HCT116 (cell line): ENCODE measurements around the gene DEPDC1B. TPM values are rescaled to one million over a fixed set of nuclear protein-coding genes. Genes with fewer than 3 reads are reported as not detected.

Experiments used
- ATAC-seq: fragments of 200-7000 bp; cut with Tn5 transposase; 2 replicates; pipeline ENCODE4 v1.9.1; 2020; ENCODE audit warnings: mild to moderate bottlenecking, moderate library complexity
- BruUV-seq: library from RNA; stranded (reverse); fragments of 400-500 nt; replicated peaks from 2 replicates; lab custom pipeline; 2021; lab: Mats Ljungman, UMichigan
- CTCF ChIA-PET: fragments of 300-600 bp; sonication (Branson Sonifier 250); formaldehyde crosslinking; loops from one replicate; lab custom pipeline; 2021; ENCODE audit warnings: antibody characterized with exemption; lab: Charles Lee
- POLR2A ChIA-PET: fragments of 300-600, 350-600 bp; sonication (Branson Sonifier 250); formaldehyde crosslinking; loops from one replicate; lab custom pipeline; 2021; ENCODE audit warnings: antibody characterized with exemption; lab: Charles Lee
- RAD21 ChIA-PET, 2 experiments: fragments of 300-600 bp; sonication (Branson Sonifier 250); formaldehyde crosslinking; loops; one replicate each; lab custom pipeline; 2023; ENCODE audit warnings: low total read pairs in 2 of 2; ENCODE audit not compliant: uncharacterized antibody in 2 of 2, unreplicated experiment in 2 of 2, low non-redundant PET in 1 of 2; lab: Charles Lee
- DNase-seq: peaks from one replicate; pipeline ENCODE4 v3.0.0-alpha.2; 2010; ENCODE audit warnings: low read depth, low spot score
- H2AFZ ChIP-seq: fragments of 200-600 bp; shearing (Covaris generic), sonication (generic); 2 replicates; pipeline ENCODE4 v1.6.1; 2017; ENCODE audit warnings: low read depth, mixed run types, mixed read lengths, antibody characterized with exemption, low read length; ENCODE audit not compliant: poor library complexity, severe bottlenecking
- H3K27ac ChIP-seq: 2 replicates; pipeline ENCODE4 v1.5.1; 2012; ENCODE audit warnings: low read depth, low read length
- H3K27me3 ChIP-seq: fragments of 200-600 bp; sonication (generic); 2 replicates; pipeline ENCODE4 v1.6.1; 2016; ENCODE audit warnings: mixed run types, low read length, mixed read lengths; ENCODE audit not compliant: insufficient read depth
- H3K36me3 ChIP-seq, 2 experiments: fragments of 200-500 bp in 1 of 2; fragments of 200-600 bp in 1 of 2; sonication (Bioruptor generic) in 1 of 2; sonication (generic) in 1 of 2; 2 replicates each; pipeline versions ENCODE4 v1.5.1 to v1.6.1; 2014 to 2016; ENCODE audit warnings: low read length in 2 of 2, inconsistent platforms in 1 of 2, mixed read lengths in 1 of 2, mixed run types in 1 of 2; ENCODE audit not compliant: insufficient read depth in 2 of 2, control insufficient read depth in 1 of 2
- H3K4me1 ChIP-seq, 2 experiments: fragments of 200-600 bp in 1 of 2; sonication (generic) in 1 of 2; 2 replicates each; pipeline versions ENCODE4 v1.5.1 to v1.6.1; 2012 to 2017; ENCODE audit warnings: low read length in 2 of 2, inconsistent platforms in 1 of 2, mild to moderate bottlenecking in 1 of 2, mixed read lengths in 1 of 2, mixed run types in 1 of 2, moderate library complexity in 1 of 2; ENCODE audit not compliant: insufficient read depth in 2 of 2, control insufficient read depth in 1 of 2
- H3K4me2 ChIP-seq: fragments of 200-600 bp; sonication (generic); 2 replicates; pipeline ENCODE4 v1.6.1; 2017; ENCODE audit warnings: mixed run types, low read length, mixed read lengths
- H3K4me3 ChIP-seq, 2 experiments: fragments of 200-600 bp in 1 of 2; sonication (generic) in 1 of 2; replicated peaks in 1 of 2; 2 replicates each; pipeline ENCODE4 v1.5.1; 2011 to 2016; ENCODE audit warnings: low read length in 2 of 2, control low read depth in 1 of 2, low read depth in 1 of 2, mild to moderate bottlenecking in 1 of 2, mixed read lengths in 1 of 2, mixed run types in 1 of 2
- H3K79me2 ChIP-seq: fragments of 200-600 bp; sonication (generic); 2 replicates; pipeline ENCODE4 v1.6.1; 2017; ENCODE audit warnings: mild to moderate bottlenecking, mixed run types, low read length, moderate library complexity, mixed read lengths; ENCODE audit not compliant: insufficient read depth
- H3K9ac ChIP-seq: fragments of 200-600 bp; sonication (generic); 2 replicates; pipeline ENCODE4 v1.6.1; 2016; ENCODE audit warnings: low read length, mixed read lengths
- H3K9me2 ChIP-seq: fragments of 200-600 bp; sonication (generic), shearing (Covaris generic); 2 replicates; pipeline ENCODE4 v1.6.1; 2017; ENCODE audit warnings: mixed run types, mild to moderate bottlenecking, moderate library complexity; ENCODE audit not compliant: insufficient read depth
- H3K9me3 ChIP-seq, 2 experiments: fragments of 200-500 bp in 1 of 2; fragments of 200-600 bp in 1 of 2; sonication (Bioruptor generic) in 1 of 2; sonication (generic) in 1 of 2; 2 replicates each; pipeline ENCODE4 v1.6.1; 2014 to 2017; ENCODE audit warnings: low read length in 2 of 2, mixed read lengths in 2 of 2, inconsistent platforms in 1 of 2, low read depth in 1 of 2, mild to moderate bottlenecking in 1 of 2, mixed run types in 1 of 2, moderate library complexity in 1 of 2; ENCODE audit not compliant: control insufficient read depth in 1 of 2, insufficient read depth in 1 of 2
- H4K20me1 ChIP-seq: fragments of 200-600 bp; sonication (generic), shearing (Covaris generic); 2 replicates; pipeline ENCODE4 v1.6.1; 2017; ENCODE audit warnings: mixed run types, mild to moderate bottlenecking, moderate library complexity; ENCODE audit not compliant: insufficient read depth
- CBX3 ChIP-seq: IDR thresholded peaks from 2 replicates; pipeline ENCODE4 v1.6.1; 2012; ENCODE audit warnings: low read depth
- CEBPB ChIP-seq: IDR thresholded peaks from 2 replicates; pipeline ENCODE4 v1.6.1; 2012; ENCODE audit warnings: low read depth
- EGR1 ChIP-seq: IDR thresholded peaks from 2 replicates; pipeline ENCODE4 v1.6.1; 2012; ENCODE audit warnings: low read depth
- ELF1 ChIP-seq: IDR thresholded peaks from 2 replicates; pipeline ENCODE4 v1.6.1; 2012; ENCODE audit warnings: low read depth, borderline replicate concordance
- FOSL1 ChIP-seq: IDR thresholded peaks from 2 replicates; pipeline ENCODE4 v1.6.1; 2012; ENCODE audit warnings: low read depth
- POLR2AphosphoS5 ChIP-seq: IDR thresholded peaks from 2 replicates; pipeline ENCODE4 v1.6.1; 2011; ENCODE audit warnings: mild to moderate bottlenecking, low read depth, low read length, moderate library complexity
- RAD21 ChIP-seq: IDR thresholded peaks from 2 replicates; pipeline ENCODE4 v1.6.1; 2012; ENCODE audit warnings: low read depth, mild to moderate bottlenecking
- SIN3A ChIP-seq: IDR thresholded peaks from 2 replicates; pipeline ENCODE4 v1.6.1; 2012; ENCODE audit warnings: low read depth
- TCF7L2 ChIP-seq: IDR thresholded peaks from 2 replicates; pipeline ENCODE4 v1.7.0; 2011; ENCODE audit warnings: borderline replicate concordance, inconsistent platforms; ENCODE audit not compliant: insufficient read depth, insufficient read length; ENCODE audit errors: extremely low read depth
- ZFX ChIP-seq: fragments of 450-650 bp; IDR thresholded peaks from 2 replicates; pipeline ENCODE4 v1.6.1; 2017
- intact Hi-C: fragments of 100-400 bp; cut with micrococcal nuclease; formaldehyde crosslinking; loops from 2 replicates; pipeline ENCODE4 v1.10.0; 2022
- total RNA-seq: library from RNA; stranded (reverse); gene quantifications from one replicate; pipeline ENCODE4 v1.2.1, GENCODE V29; 2021; ENCODE audit not compliant: unreplicated experiment
- TF ChIP-seq, protein P1 (sequence below): IDR thresholded peaks from 2 replicates; pipeline ENCODE4 v1.6.1; 2011; ENCODE audit warnings: mild to moderate bottlenecking, low read length, moderate library complexity; ENCODE audit not compliant: insufficient replicate concordance; ENCODE audit errors: extremely low read depth
- TF ChIP-seq, protein P2 (sequence below), 3 experiments: fragments of 200-600 bp in 1 of 3; sonication (generic) in 1 of 3; IDR thresholded peaks in 2 of 3; conservative IDR thresholded peaks in 1 of 3; 2 replicates each; pipeline ENCODE4 v1.5.1; 2012 to 2017; ENCODE audit warnings: low read depth in 2 of 3, low read length in 2 of 3, antibody characterized with exemption in 1 of 3, borderline replicate concordance in 1 of 3, control low read depth in 1 of 3, mild to moderate bottlenecking in 1 of 3, mixed read lengths in 1 of 3, mixed run types in 1 of 3, moderate library complexity in 1 of 3; ENCODE audit not compliant: insufficient read depth in 1 of 3
- TF ChIP-seq, protein P3 (sequence below): IDR thresholded peaks from 2 replicates; pipeline ENCODE4 v1.6.1; 2012

DEPDC1B gene
- total RNA-seq, 1 experiment from 2014 or later, result 39.7 TPM

DNA sequence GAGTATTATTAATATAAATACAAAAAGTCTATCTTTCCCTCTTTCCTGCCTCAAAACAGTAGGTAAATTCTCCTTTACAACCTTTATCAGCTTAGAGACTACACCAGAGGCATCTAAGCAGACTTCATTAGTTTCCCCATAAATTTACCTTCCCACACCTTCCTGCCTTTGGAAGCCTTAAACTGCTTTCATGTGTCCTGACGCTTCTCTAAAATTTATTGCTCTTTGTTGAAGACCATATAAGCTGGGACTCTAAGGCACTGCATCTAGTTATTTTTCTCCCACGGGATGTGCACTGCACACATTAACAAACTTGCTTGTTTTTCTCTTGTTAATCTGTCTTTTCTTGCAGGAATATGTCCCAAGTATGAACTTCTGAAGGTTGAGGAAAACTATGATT lies 51.8 kb downstream of the DEPDC1B start:
- peaks cover 0 to 11% of the 10 kb centered on the region in 2 experiments; a peak in 3 of 4 replicates for H3K36me3 ChIP-seq
- no peaks in the 10 kb centered on the region for H4K20me1 ChIP-seq
- ATAC-seq (no peak), DNase-seq (no peak)
- H3K4me1 ChIP-seq, result peaks cover 0 to 8% of the 10 kb centered on the region in 2 experiments; a peak in 2 of 4 replicates
- no peak overlapping the region for H3K27ac ChIP-seq
- no peak overlapping the region for H3K4me3 ChIP-seq
- BruUV-seq, result no TSS peak
- H3K4me2 ChIP-seq, result no peak overlapping the region
- ChIA-PET POLR2A (no interaction called here), CTCF (no interaction called here), RAD21 (no interaction called here)
- intact Hi-C loops, result no loop called here
- no peaks in the 10 kb centered on the region for H3K27me3 ChIP-seq
- TF ChIP-seq POLR2AphosphoS5 (no peak), EGR1 (no peak), ZFX (no peak), SIN3A (no peak), FOSL1 (no peak), CEBPB (no peak), RAD21 (no peak), TCF7L2 (no peak), CBX3 (no peak), ELF1 (no peak)
- TF ChIP-seq, protein P1, sequence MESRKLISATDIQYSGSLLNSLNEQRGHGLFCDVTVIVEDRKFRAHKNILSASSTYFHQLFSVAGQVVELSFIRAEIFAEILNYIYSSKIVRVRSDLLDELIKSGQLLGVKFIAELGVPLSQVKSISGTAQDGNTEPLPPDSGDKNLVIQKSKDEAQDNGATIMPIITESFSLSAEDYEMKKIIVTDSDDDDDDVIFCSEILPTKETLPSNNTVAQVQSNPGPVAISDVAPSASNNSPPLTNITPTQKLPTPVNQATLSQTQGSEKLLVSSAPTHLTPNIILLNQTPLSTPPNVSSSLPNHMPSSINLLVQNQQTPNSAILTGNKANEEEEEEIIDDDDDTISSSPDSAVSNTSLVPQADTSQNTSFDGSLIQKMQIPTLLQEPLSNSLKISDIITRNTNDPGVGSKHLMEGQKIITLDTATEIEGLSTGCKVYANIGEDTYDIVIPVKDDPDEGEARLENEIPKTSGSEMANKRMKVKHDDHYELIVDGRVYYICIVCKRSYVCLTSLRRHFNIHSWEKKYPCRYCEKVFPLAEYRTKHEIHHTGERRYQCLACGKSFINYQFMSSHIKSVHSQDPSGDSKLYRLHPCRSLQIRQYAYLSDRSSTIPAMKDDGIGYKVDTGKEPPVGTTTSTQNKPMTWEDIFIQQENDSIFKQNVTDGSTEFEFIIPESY, result no peak
- TF ChIP-seq, protein P2, sequence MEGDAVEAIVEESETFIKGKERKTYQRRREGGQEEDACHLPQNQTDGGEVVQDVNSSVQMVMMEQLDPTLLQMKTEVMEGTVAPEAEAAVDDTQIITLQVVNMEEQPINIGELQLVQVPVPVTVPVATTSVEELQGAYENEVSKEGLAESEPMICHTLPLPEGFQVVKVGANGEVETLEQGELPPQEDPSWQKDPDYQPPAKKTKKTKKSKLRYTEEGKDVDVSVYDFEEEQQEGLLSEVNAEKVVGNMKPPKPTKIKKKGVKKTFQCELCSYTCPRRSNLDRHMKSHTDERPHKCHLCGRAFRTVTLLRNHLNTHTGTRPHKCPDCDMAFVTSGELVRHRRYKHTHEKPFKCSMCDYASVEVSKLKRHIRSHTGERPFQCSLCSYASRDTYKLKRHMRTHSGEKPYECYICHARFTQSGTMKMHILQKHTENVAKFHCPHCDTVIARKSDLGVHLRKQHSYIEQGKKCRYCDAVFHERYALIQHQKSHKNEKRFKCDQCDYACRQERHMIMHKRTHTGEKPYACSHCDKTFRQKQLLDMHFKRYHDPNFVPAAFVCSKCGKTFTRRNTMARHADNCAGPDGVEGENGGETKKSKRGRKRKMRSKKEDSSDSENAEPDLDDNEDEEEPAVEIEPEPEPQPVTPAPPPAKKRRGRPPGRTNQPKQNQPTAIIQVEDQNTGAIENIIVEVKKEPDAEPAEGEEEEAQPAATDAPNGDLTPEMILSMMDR (IDR thresholded peaks at IDR 0.05 in 2 of 3, conservative IDR thresholded peaks at IDR 0.05 in 1 of 3; ENCODE audit: borderline replicate concordance in 1 of 3, insufficient read depth in 1 of 3, low read depth in 2 of 3, low read length in 2 of 3), result no peak
- TF ChIP-seq, protein P3, sequence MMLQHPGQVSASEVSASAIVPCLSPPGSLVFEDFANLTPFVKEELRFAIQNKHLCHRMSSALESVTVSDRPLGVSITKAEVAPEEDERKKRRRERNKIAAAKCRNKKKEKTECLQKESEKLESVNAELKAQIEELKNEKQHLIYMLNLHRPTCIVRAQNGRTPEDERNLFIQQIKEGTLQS, result no peak
- no peak overlapping the region for H2AFZ ChIP-seq
- no peaks in the 10 kb centered on the region for H3K9me2 ChIP-seq
- peaks cover 29% of the 10 kb centered on the region for H3K79me2 ChIP-seq
- H3K9me3 ChIP-seq, result no peaks in the 10 kb centered on the region
- no peak overlapping the region for H3K9ac ChIP-seq
